GM12864 (cell line): Measurements from ENCODE around the gene SRPK2.
"Not testable (repeated sequence)": the region's sequence is repeated elsewhere in the genome, so short reads cannot be mapped to it uniquely, and the experiment has no call there.

ENCODE experiments used
- DNase-seq: peaks from one replicate; pipeline ENCODE4 v3.0.0-alpha.2; 2011; ENCODE audit warnings: low read depth
- H3K4me3 ChIP-seq: 2 replicates; pipeline ENCODE4 v1.5.1; 2011; ENCODE audit warnings: mild to moderate bottlenecking, low read depth, low read length, control low read depth
- TF ChIP-seq, protein P1 (sequence below): IDR thresholded peaks from 2 replicates; pipeline ENCODE4 v1.5.1; 2011; ENCODE audit warnings: low read depth, mild to moderate bottlenecking, moderate library complexity, low read length, control low read depth, inconsistent platforms; ENCODE audit errors: missing control alignments

SRPK2 gene

DNA sequence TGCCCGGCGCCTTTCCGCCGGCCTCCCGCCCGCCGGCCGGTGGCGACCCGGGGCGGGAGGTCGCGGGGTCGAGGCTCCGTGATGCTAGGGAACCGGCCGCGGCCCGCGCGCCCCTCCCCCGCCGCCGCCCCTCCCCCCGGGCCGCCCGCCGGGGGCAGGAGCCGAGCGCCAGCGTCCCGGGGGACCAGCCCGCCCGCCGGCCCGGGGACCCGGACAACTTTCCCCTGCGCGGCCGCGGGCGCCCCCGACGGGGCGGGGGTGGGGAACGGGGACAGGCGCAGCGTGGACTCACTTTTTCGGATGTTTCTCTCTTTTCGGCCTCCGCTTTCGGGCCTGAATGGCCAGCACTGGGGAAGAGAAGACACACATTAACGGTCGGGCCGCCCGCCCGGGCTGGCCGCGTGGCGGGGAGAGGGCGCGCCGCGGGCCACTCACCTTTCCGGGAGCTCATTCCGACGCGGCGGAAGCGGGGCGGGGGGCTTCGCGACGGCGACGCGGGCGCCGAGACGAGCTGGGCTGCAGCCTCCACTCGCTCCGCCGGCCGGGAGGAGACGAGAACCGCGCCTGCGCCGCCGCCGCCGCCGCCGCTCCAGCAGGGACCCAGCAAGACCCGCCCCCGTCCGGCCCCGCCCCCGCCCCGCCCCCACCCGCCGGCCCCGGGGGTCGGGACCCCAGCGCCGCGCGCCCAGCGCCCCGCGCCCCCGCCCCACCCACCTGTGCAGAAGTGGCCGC, at the start of gene SRPK2:
SRPK2 (minus strand) TSS at position 566 of the 732 bp plus-strand sequence.
- no peak for DNase-seq
- TF ChIP-seq, protein P1, sequence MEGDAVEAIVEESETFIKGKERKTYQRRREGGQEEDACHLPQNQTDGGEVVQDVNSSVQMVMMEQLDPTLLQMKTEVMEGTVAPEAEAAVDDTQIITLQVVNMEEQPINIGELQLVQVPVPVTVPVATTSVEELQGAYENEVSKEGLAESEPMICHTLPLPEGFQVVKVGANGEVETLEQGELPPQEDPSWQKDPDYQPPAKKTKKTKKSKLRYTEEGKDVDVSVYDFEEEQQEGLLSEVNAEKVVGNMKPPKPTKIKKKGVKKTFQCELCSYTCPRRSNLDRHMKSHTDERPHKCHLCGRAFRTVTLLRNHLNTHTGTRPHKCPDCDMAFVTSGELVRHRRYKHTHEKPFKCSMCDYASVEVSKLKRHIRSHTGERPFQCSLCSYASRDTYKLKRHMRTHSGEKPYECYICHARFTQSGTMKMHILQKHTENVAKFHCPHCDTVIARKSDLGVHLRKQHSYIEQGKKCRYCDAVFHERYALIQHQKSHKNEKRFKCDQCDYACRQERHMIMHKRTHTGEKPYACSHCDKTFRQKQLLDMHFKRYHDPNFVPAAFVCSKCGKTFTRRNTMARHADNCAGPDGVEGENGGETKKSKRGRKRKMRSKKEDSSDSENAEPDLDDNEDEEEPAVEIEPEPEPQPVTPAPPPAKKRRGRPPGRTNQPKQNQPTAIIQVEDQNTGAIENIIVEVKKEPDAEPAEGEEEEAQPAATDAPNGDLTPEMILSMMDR, result no peak
- peak within 1 kb of the TSS; percentile 87 for H3K4me3 ChIP-seq

DNA sequence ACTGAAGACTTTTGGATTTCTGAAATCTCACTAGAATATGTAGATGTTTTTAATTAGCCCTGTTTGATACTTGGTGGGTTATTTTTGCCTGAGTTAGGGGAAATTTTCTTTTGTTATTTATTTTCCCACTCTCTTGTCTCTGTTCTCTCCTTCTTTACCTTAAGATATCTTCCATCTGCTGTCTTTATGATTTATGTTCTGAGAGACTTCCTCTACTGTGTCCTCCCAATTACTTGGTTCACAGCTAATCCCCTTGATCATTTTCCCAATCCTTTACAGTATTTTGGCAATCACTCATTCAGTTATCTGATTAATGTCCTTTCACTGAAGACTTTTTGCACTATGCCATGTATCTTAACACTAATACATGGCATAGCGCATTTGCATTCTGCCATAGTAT, 49.5 kb upstream of the SRPK2 start:
- TF ChIP-seq, protein P1, result no peak
- DNase-seq, result no peak
- H3K4me3 ChIP-seq, result no peak overlapping the region

- H3K4me3 ChIP-seq, DNase-seq: not testable (repeated sequence)
Measured at GRCh38 chr7:105437356-105437755, 48.6 kb upstream of the SRPK2 start.

- no peak for DNase-seq
- H3K4me3 ChIP-seq, result no peak overlapping the region
- TF ChIP-seq, protein P1, result peak; percentile 52
Measured at GRCh38 chr7:105429746-105430612, 41.3 kb upstream of the SRPK2 start.

DNA sequence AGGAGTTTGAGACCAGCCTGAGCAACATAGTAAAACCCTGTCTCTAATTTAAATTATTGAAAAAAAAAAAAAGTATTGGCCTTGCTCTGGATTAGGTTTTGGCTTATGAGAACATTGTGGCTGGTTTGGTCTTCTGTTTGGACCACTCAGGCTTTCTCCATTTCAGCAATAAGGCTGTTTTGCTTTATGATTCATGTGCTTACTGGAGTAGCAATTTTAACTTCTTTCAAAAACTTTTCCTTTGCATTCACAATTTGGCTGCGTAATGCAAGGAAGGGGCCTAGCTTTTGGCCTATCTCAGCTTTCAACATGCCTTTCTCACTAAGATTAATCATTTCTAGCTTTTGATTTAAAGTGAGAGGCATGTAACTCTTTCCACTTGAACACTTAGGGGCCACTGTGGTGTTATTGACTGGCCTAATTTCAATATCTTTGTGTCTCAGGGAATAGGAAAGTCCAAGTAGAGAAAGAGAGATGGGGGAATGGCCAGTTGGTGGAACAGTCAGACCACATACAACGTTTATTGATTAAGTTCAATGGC, 38.0 kb upstream of the SRPK2 start:
- no peak for DNase-seq
- TF ChIP-seq, protein P1, result no peak
- H3K4me3 ChIP-seq, result no peak overlapping the region

DNA sequence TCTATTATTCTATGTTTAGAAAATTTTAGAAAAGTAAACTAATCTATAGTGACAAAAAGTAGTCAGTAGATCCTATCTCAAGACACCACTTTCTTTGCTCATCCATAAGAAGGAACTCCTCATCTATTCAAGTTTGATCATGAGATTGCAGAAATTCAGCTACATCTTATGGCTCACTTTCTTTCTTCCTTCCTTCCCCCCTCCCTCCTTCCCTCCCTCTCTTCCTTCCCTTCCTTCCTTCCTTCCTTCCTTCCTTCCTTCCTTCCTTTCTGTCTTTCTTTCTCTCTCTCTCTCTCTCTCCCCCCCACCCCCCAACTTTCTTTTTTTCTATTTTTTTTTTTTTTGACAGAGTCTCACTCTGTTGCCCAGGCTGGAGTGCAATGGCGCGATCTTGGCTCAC, 35.3 kb upstream of the SRPK2 start:
- no peak overlapping the region for H3K4me3 ChIP-seq
- DNase-seq, result no peak
- TF ChIP-seq, protein P1, result no peak

DNA sequence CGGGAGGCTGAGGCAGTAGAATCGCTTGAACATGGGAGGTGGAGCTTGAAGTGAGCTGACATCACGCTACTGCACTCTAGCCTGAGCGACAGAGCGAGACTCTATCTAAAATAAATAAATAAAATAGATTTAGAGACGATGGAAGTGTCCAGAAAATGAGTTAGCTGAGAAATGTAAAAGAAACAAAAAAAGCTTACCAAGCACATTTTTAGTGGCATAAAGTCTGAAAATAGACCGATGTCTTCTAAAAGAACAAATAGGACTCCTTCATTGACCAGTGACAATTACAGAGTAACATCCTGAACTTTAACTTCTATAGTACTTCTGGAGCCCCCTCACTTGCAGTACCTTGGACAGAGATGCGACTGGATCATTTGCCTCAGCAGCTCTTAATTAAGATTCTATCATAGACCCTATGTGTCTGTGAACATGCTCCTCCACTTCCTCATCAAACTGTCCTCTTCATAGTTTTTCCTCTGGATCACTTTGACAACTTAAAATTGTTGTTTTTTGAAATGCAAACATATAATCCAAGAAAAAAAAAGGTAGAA, 25.2 kb upstream of the SRPK2 start:
- no peak for DNase-seq
- H3K4me3 ChIP-seq, result no peak overlapping the region
- TF ChIP-seq, protein P1, result no peak

GRCh38 chr7:105410774-105411173, 22.1 kb upstream of the SRPK2 start:
- not testable (repeated sequence) for H3K4me3 ChIP-seq, DNase-seq

- DNase-seq, H3K4me3 ChIP-seq: not testable (repeated sequence)
Measured at GRCh38 chr7:105409775-105410174, 21.1 kb upstream of the SRPK2 start.
